Keratinocyte (primary cell): ENCODE measurements around the gene PIR. TPM values are rescaled to one million over a fixed set of nuclear protein-coding genes. Genes with fewer than 3 reads are reported as not detected.

ENCODE experiments used
- DNase-seq: peaks from one replicate; pipeline ENCODE4 v3.0.0-alpha.2; 2011; ENCODE audit warnings: low read depth, missing footprints, low spot score
- FAIRE-seq: peaks from 2 replicates; lab custom pipeline; 2011; peaks lifted over from hg19 to GRCh38; lab: Jason Lieb, UNC
- H2AFZ ChIP-seq: 2 replicates; pipeline ENCODE4 v1.6.0; 2012; ENCODE audit warnings: low read length, control low read depth, inconsistent platforms; ENCODE audit not compliant: control insufficient read depth
- H3K27ac ChIP-seq: 2 replicates; pipeline ENCODE4 v1.5.1; 2011; ENCODE audit warnings: low read length; ENCODE audit not compliant: control insufficient read depth, insufficient read depth
- H3K27me3 ChIP-seq: 3 replicates; pipeline ENCODE4 v1.6.0; 2011; ENCODE audit warnings: low read length; ENCODE audit not compliant: control insufficient read depth, insufficient read depth; ENCODE audit errors: extremely low read depth
- H3K36me3 ChIP-seq, 2 experiments: 2 replicates in 1 of 2; 3 replicates in 1 of 2; pipeline ENCODE4 v1.5.1; 2011; ENCODE audit warnings: low read length in 2 of 2, mild to moderate bottlenecking in 1 of 2; ENCODE audit not compliant: control insufficient read depth in 2 of 2, insufficient read depth in 2 of 2; ENCODE audit errors: extremely low read depth in 1 of 2
- H3K4me1 ChIP-seq: 3 replicates; pipeline ENCODE4 v1.5.1; 2011; ENCODE audit warnings: low read length; ENCODE audit not compliant: control insufficient read depth, insufficient read depth; ENCODE audit errors: extremely low read depth
- H3K4me2 ChIP-seq: 3 replicates; pipeline ENCODE4 v1.6.0; 2011; ENCODE audit warnings: low read depth, low read length; ENCODE audit not compliant: control insufficient read depth, insufficient read depth; ENCODE audit errors: extremely low read depth
- H3K4me3 ChIP-seq, 3 experiments: fragments of 200-600 bp in 1 of 3; sonication (generic) in 1 of 3; 2 replicates in 2 of 3; 3 replicates in 1 of 3; pipeline ENCODE4 v1.5.1; 2011 to 2016; ENCODE audit warnings: low read length in 3 of 3, mild to moderate bottlenecking in 3 of 3, control low read depth in 2 of 3, inconsistent platforms in 1 of 3, low read depth in 1 of 3, mixed read lengths in 1 of 3, mixed run types in 1 of 3, moderate library complexity in 1 of 3; ENCODE audit not compliant: control insufficient read depth in 2 of 3, insufficient read depth in 2 of 3; ENCODE audit errors: extremely low read depth in 1 of 3
- H3K79me2 ChIP-seq: 2 replicates; pipeline ENCODE4 v1.6.0; 2012; ENCODE audit warnings: low read length; ENCODE audit not compliant: control insufficient read depth, insufficient read depth
- H3K9ac ChIP-seq: 3 replicates; pipeline ENCODE4 v1.6.0; 2011; ENCODE audit warnings: low read length; ENCODE audit not compliant: control insufficient read depth, insufficient read depth; ENCODE audit errors: extremely low read depth
- H3K9me1 ChIP-seq: 3 replicates; pipeline ENCODE4 v1.6.0; 2011; ENCODE audit warnings: low read length; ENCODE audit not compliant: control insufficient read depth, insufficient read depth; ENCODE audit errors: extremely low read depth
- H3K9me3 ChIP-seq: 2 replicates; pipeline ENCODE4 v1.5.1; 2012; ENCODE audit warnings: low read depth, low read length; ENCODE audit not compliant: control insufficient read depth
- H4K20me1 ChIP-seq: 3 replicates; pipeline ENCODE4 v1.6.0; 2011; ENCODE audit warnings: low read length; ENCODE audit not compliant: control insufficient read depth, insufficient read depth; ENCODE audit errors: extremely low read depth
- EZH2 ChIP-seq: IDR thresholded peaks from one replicate; pipeline ENCODE4 v1.6.1; 2012; ENCODE audit warnings: inconsistent platforms, mild to moderate bottlenecking, low read length, moderate library complexity
- dilution Hi-C: fragments of 300-500 bp; cut with MboI; formaldehyde crosslinking; loops from one replicate; pipeline ENCODE4 v1.7.0; 2020; ENCODE audit warnings: low sequenced_read_pairs; ENCODE audit not compliant: extremely low pct_ligation_motif_present
- polyA plus RNA-seq, 5 experiments: library from polyadenylated mRNA; depleted of rRNA in 3 of 5; stranded (reverse) in 3 of 5; stranded (forward) in 1 of 5; unstranded in 1 of 5; fragments of >200 nt; gene quantifications; 1 replicate in 1 of 5; 2 replicates in 3 of 5; 3 replicates in 1 of 5; pipeline versions ENCODE4 v1.2.1 to v1.2.3, GENCODE V29; 2011 to 2012; ENCODE audit warnings: missing spikeins in 2 of 5, low read depth in 1 of 5, low replicate concordance in 1 of 5
- TF ChIP-seq, protein P1 (sequence below), 3 experiments: IDR thresholded peaks in 1 of 3; conservative IDR thresholded peaks in 1 of 3; optimal IDR thresholded peaks in 1 of 3; 2 replicates in 2 of 3; 3 replicates in 1 of 3; pipeline versions ENCODE3 to v1.5.1; 2011; ENCODE audit warnings: low read length in 3 of 3, mild to moderate bottlenecking in 3 of 3, moderate library complexity in 2 of 3, control low read depth in 1 of 3, inconsistent platforms in 1 of 3; ENCODE audit not compliant: insufficient read depth in 2 of 3; ENCODE audit errors: extremely low read depth in 1 of 3

PIR gene
- polyA plus RNA-seq, 1 donor (not counting 4 experiments of a cell fraction or from before 2014, with no cell fraction given): 23.2 TPM

GRCh38 chrX:15492469-15492868 is 664 bp downstream of the PIR start:
- Histone ChIP-seq H3K9ac (peak overlapping the region; percentile 60), H4K20me1 (no peaks in the 10 kb centered on the region), H3K9me1 (no peaks in the 10 kb centered on the region), H3K9me3 (no peaks in the 10 kb centered on the region), H3K4me3 (peak overlapping the region; percentile 43 to 65 (median 63)), H3K79me2 (no peaks in the 10 kb centered on the region), H3K4me1 (peaks cover 13% of the 10 kb centered on the region), H2AFZ (peak overlapping the region; percentile 41), H3K36me3 (no peaks in the 10 kb centered on the region), H3K4me2 (peak overlapping the region; percentile 88), H3K27ac (peak overlapping the region; percentile 67), H3K27me3 (no peaks in the 10 kb centered on the region)
- DNase-seq: no peak
- TF ChIP-seq, protein P1, sequence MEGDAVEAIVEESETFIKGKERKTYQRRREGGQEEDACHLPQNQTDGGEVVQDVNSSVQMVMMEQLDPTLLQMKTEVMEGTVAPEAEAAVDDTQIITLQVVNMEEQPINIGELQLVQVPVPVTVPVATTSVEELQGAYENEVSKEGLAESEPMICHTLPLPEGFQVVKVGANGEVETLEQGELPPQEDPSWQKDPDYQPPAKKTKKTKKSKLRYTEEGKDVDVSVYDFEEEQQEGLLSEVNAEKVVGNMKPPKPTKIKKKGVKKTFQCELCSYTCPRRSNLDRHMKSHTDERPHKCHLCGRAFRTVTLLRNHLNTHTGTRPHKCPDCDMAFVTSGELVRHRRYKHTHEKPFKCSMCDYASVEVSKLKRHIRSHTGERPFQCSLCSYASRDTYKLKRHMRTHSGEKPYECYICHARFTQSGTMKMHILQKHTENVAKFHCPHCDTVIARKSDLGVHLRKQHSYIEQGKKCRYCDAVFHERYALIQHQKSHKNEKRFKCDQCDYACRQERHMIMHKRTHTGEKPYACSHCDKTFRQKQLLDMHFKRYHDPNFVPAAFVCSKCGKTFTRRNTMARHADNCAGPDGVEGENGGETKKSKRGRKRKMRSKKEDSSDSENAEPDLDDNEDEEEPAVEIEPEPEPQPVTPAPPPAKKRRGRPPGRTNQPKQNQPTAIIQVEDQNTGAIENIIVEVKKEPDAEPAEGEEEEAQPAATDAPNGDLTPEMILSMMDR (optimal IDR thresholded peaks at IDR 0.05 in 1 of 3, IDR thresholded peaks at IDR 0.05 in 1 of 3, conservative IDR thresholded peaks at IDR 0.05 in 1 of 3; ENCODE audit: extremely low read depth in 1 of 3, insufficient read depth in 2 of 3, low read length in 3 of 3): no peak
- no peak for TF ChIP-seq EZH2
- FAIRE-seq: no peak
- dilution Hi-C loops: no loop called here

DNA sequence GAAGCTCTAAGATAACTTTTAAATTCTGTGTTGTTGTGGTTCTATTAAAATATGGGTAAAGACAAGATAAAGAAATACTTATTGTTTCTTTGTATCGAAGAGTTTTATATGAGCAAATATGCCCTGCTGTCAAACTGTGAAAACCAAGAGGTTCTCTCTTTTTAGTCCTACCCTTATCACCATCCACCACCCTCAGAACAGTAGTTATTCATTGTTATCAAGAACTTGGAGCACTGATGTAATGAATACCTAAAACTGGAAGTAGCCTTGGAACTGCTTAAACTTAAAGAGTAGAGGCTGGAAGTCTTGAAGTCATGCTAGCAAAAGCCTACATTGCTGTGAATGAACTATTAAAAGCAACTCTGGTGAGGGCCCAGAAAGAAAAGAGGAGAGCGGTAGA is 9.2 kb downstream of the PIR start:
- H3K79me2 ChIP-seq: no peaks in the 10 kb centered on the region
- no peaks in the 10 kb centered on the region for H3K27me3 ChIP-seq
- H2AFZ ChIP-seq: no peak overlapping the region
- FAIRE-seq: no peak
- no peaks in the 10 kb centered on the region for H3K36me3 ChIP-seq
- dilution Hi-C loops: no loop called here
- H3K9ac ChIP-seq: no peak overlapping the region
- no peaks in the 10 kb centered on the region for H3K9me1 ChIP-seq
- no peak for DNase-seq
- H3K4me2 ChIP-seq: no peak overlapping the region
- H4K20me1 ChIP-seq: no peaks in the 10 kb centered on the region
- H3K27ac ChIP-seq: no peak overlapping the region
- TF ChIP-seq, protein P1 (optimal IDR thresholded peaks at IDR 0.05 in 1 of 3, IDR thresholded peaks at IDR 0.05 in 1 of 3, conservative IDR thresholded peaks at IDR 0.05 in 1 of 3; ENCODE audit: extremely low read depth in 1 of 3, insufficient read depth in 2 of 3, low read length in 3 of 3): no peak
- TF ChIP-seq EZH2: no peak
- no peaks in the 10 kb centered on the region for H3K9me3 ChIP-seq
- no peak overlapping the region for H3K4me3 ChIP-seq
- H3K4me1 ChIP-seq: no peaks in the 10 kb centered on the region
